ENCODE measurements around the gene EMILIN3.

Gene EMILIN3

DNA sequence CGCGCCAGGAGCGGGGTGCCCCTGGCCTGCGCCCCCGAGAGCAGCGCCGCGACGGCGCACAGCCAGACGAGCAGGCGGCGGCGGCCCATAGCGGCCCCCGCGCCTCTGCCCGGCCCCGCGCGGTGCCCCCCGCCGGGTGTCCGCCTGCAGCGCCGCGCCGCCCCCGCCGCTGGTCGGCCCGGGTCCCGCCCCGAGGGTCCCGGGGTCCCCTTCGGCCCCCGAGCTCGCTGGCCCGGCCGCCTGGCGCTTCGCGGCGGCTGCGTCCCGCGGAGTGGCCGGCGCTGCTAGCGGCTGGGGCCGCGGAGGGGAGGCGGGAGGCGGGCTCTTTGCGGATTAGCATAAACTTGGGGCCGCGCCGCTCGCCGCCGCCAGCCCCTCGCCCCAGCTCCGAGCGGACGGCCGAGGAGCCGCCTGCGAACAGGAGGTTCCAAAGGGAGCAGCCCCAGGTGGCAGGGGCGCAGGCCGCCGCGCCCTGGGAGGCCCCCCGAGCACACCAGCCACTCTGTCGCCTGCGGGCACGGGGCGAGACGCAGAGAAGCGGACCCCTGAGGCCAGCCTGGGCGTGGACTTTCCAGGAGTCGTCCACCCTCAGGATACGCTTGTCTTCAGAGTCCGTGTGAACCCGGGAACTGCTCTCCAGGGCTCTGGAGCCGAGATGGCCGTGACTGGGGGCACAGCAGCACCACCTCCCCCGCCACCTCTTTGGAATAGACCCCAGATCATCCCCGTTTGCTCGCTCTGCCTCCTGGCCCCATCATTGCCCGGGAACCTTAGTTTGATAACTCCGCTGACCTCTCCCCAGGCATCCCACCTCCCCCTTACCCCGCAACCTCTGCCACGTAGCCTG lies at the start of gene EMILIN3:
Gene EMILIN3, minus strand, starts transcription at position 273 of the 847 bp plus-strand sequence. Its CDS starts 184 bp downstream, at position 89.
- peak; percentile 30 for DNase-seq

DNA sequence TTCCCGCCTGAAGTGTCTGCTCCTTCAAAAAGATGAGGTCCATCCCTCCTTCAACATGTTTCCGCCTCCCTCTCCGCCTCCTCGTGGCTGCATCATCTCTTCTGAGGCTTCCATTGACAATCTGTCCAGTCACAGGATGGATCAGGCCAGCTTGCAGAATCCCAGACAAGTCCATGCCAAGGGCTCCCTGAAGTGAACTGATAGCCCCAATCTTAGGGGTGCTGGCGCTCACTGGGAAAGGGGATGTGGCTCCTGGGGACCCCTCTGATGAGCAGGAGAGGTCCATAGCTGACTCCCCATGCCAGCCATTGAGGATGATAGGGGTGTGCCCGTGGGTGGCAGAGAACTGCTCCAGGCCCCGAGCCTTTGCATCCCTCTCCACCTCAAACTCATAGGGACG lies 48.6 kb upstream of the EMILIN3 start:
- no peak for DNase-seq

GRCh38 chr20:41413169-41413568 lies 46.6 kb upstream of the EMILIN3 start:
- no peak for DNase-seq

- DNase-seq = no peak
These were observed 45.9 kb upstream of the EMILIN3 start for GRCh38 chr20:41412324-41413120.

GRCh38 chr20:41411391-41411847 lies 44.8 kb upstream of the EMILIN3 start:
- DNase-seq = no peak

DNA sequence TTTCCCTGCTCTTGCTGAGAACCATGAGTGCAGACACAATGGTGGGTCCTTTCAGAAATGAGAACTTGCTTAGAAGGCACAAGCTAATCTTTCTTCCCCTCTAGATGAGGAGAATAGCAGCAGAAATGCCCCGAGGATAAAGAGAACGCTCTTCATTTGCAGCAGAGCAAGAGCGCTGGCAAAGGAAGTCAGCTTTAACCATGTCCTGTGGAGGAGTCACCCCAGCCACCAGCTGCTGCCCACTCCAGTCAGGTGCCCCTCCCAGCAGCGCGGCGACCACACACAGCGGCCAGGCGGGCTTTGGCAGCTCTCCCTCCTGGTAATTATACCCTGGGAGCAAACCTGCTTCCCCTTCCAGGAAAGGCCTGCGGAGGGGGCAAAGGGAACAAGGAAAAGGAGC lies 42.4 kb upstream of the EMILIN3 start:
- DNase-seq = no peak

GRCh38 chr20:41408156-41408794 lies 41.7 kb upstream of the EMILIN3 start:
- DNase-seq = no peak

DNA sequence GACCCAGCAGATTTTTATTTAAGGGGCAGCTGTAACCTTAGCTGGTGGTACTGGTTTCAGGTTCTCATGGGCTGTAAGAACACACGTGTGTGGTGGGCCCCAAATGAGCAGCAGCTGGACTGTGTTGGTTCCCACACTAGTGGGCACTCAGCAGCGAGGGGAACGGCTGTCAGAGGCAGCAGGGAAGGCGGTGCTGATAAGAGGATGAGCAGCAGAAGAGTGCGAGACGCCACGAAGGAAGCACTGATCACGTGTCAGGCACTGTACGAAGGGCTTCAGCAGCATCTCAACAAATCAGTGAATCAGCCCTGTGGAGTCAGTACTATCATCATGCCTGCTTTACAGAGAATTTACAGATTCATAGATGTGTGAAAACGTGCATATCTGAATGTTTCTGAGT lies 41.0 kb upstream of the EMILIN3 start:
- no peak for DNase-seq

GRCh38 chr20:41406896-41407444 lies 40.4 kb upstream of the EMILIN3 start:
- no peak for DNase-seq

- no peak for DNase-seq
These were observed 39.7 kb upstream of the EMILIN3 start for GRCh38 chr20:41406353-41406752.

GRCh38 chr20:41405436-41405835 lies 38.8 kb upstream of the EMILIN3 start:
- DNase-seq = no peak

GRCh38 chr20:41403604-41404003 lies 37.0 kb upstream of the EMILIN3 start:
- DNase-seq = no peak

- no peak for DNase-seq
These were observed 31.8 kb upstream of the EMILIN3 start for GRCh38 chr20:41398408-41398807.

- no peak for DNase-seq
These were observed 29.3 kb upstream of the EMILIN3 start for GRCh38 chr20:41395667-41396664.

GRCh38 chr20:41394931-41395666 lies 28.5 kb upstream of the EMILIN3 start:
- DNase-seq = no peak

DNA sequence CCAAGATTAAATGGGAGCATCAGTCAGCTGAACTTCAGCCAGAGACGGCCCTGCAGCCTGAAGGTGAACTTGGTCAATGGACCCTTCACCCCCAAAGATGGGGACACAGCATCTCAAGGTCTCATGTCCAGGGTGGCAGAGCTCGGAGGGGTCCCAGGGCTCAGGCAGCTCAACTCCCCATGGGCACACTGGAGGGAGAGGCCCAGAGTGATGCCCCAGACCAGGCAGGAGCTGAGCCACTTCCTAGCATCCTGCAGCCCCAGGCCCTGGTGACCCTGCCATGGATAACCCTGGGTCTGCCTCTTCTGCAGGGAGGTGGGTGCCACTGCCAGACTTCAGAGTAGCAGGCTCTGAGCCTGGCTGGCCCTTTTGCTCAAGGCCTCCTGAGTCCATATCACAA lies 27.5 kb upstream of the EMILIN3 start:
- DNase-seq = no peak

DNA sequence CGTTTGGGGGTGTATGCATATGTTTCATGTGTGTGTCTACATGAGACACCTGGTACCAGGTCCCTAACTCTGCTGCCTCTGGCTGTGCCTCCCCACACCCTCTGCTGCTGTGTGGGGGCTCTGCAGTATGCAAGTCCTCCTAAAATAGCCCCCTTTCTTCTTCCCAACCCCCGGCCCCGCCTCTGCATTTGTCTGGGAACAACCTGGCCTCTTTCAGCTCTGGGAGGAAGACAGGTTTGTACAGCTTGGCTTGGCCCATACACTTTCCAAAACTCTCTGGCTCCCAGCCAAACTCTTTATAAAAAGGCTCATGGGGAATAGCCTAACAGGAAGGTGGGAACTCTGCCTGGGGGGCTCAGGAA lies 27.1 kb upstream of the EMILIN3 start:
- no peak for DNase-seq

- no peak for DNase-seq
These were observed 26.5 kb upstream of the EMILIN3 start for GRCh38 chr20:41392871-41393704.

GRCh38 chr20:41392295-41392694 lies 25.7 kb upstream of the EMILIN3 start:
- no peak for DNase-seq

DNA sequence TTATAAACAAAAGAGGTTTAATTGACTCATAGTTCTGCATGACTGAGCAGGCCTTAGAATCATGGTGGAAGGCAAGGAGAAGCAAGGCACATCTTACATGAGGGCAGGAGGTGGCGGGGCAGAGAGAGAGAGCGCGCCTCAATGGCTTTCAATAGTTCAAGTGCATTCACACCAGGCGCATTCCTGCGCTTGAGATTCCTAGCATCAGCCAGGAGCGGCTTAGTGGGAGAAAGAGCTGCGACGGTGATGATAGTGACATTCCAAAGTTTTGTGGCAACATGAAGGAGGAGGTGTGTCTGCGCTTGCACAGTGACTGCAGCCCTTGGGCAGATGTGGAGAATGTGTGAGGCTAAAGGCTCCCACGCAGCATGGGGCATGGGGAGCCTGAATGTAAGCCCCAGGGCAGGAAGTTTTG lies 25.0 kb upstream of the EMILIN3 start:
- no peak for DNase-seq

All from NCI-H510A (cell line).